GM10266 (cell line): ENCODE measurements around the gene SOX10.

Source experiments
- DNase-seq: peaks from one replicate; pipeline ENCODE4 v3.0.0; 2012; ENCODE audit errors: extremely low spot score
- TF ChIP-seq, protein P1 (sequence below): IDR thresholded peaks from 2 replicates; pipeline ENCODE4 v1.5.1; 2012; ENCODE audit warnings: mild to moderate bottlenecking, low read depth; ENCODE audit not compliant: control insufficient read depth, insufficient read depth; ENCODE audit errors: missing control alignments

The SOX10 gene

DNA sequence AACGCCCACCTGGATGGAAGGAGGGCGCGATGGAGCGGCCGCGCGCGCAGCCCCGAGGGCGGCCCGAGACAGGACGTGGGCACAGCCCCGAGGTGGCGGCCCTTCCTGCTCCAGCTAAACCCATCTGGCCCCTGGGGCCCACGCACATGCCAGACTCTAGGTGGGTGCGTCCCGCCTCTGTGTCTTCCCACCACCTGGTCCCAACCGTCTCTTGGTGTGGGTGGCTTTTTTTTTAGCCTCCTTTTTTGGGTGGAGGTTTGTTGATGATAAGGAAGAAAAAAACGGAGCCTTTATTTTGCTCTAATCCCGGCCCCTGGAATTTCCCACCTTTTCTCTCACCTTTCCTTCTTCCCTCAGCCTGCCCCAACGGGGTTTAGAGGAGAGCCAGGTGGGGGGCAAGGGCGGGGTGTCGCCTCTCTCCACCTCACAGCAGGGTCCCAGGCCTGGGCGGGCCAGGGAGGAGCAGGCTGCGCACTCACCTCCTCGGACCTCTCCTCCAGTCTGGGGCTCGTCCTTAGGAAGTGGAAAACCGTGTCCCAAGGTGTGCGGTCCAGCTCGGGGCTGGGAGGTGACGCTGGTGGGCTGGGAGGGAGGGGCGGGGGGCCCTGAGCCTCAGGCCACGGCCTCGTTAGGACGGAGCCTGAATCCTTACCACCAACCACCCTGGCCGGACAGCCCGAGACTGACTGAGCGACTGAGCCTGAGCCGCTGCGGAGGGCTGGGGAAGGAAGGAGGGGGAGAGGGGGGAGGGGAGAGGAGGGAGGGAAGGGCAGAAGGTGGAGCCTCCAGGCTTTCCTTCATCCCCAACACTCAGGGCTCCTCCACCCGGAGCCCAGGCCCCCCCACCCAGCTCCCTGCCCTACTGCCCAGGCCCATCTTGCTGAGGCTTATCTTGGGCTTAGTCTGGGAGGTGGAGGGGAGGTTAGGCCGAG, at the start of gene SOX10:
Gene SOX10 (minus strand): TSS at position 696 of the 932 bp plus-strand sequence. CDS start 771 bp downstream, outside the sequence.
- DNase-seq, result no peak
- TF ChIP-seq, protein P1, sequence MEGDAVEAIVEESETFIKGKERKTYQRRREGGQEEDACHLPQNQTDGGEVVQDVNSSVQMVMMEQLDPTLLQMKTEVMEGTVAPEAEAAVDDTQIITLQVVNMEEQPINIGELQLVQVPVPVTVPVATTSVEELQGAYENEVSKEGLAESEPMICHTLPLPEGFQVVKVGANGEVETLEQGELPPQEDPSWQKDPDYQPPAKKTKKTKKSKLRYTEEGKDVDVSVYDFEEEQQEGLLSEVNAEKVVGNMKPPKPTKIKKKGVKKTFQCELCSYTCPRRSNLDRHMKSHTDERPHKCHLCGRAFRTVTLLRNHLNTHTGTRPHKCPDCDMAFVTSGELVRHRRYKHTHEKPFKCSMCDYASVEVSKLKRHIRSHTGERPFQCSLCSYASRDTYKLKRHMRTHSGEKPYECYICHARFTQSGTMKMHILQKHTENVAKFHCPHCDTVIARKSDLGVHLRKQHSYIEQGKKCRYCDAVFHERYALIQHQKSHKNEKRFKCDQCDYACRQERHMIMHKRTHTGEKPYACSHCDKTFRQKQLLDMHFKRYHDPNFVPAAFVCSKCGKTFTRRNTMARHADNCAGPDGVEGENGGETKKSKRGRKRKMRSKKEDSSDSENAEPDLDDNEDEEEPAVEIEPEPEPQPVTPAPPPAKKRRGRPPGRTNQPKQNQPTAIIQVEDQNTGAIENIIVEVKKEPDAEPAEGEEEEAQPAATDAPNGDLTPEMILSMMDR, result no peak

DNA sequence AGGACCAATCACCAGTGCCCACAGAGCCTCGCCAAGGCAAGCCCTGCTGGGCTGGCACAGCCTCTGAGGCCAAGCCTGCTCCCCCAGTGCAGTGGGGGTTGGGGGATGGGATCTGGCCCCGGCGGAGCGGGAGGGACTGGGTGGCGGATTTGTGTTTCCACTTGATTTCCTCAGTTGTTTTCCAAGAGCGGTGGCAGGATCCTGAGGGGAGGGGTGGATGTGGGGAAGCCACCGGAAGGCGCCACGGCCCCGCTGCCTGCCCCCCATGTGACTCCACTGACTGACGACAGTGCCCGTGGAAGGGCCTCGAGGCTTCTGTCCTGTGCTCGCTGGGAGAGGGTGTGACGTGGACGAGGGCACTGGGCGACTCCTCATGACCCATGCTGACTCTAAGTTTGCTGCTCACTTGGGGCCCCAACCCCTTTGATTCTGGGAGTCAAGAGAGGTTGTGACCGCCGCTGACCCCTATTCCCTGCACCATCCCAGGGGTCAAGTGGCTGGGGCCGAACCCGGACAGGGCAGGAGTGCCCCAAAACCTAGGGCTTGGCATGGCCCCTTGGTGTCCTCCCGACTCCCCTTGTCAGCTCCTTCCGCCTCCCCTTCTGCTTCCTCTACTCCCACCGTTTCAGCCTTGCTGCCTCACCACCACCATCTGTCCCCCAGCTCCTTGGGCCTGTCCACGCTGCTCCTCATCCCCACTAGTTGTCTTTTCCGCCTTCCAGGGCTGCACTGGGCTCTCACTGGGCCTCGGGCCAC, 49.3 kb upstream of the SOX10 start:
- no peak for DNase-seq

DNA sequence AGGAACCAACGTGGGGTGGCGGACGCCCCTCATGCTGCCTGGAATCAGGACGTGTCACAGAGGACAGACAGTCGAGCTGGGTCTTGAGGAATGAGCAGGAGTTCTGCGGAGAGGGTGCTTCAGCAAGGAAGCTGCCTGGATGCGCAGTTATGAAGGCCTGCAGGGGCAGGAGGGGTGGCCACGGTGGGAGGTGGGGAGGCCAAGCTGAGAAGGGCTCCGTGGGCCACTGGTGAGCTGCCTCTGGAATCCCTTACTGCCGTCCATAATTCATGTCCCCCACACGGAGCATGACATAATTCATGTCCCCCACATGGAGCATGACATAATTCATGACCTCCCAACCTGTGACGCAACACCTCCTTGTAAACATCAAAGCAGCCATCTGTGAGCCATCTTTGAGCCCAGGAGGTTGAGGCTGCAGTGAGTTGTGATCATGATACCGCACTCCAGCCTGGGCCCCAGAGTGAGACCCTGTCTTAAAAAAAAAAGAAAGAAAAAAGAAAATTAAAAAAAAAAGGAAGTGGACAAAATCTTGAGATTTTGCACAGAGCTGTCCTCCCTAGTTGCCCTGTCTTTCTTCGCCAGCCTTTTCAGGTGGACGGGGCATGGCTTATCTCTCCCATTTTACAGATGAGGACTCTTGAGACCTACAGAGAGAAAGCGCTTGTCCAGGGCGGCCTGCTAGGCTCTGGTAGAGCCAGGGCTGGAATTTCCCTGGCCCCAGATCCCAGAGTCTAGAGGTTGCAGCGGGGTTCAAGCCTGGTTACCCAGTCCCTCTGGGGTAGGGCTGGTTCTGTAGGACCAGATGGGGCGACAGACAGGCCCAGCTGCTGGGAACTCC, 48.5 kb upstream of the SOX10 start:
- DNase-seq, result no peak

More for the DNA sequence above, 49.3 kb upstream of the SOX10 start:
- TF ChIP-seq, protein P1, result no peak

DNA sequence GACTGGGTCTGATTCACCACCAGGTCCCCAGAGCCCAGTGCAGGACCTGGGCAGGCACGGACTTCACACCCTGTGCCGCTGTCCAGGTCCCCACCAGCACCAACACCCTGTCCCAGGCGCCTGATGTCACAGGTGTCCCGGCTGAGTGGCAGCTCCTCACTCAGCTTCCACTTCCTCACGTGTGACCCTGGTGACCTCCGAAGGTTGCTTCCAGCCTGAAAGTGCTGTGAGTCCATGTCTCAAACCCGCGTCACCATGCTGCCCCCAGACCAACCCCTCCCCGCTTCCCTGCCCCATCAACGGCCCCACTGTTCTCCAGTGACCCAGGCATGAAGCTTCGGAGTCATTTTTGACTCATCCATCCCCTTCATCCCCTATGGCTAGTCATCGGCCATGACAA, 47.1 kb upstream of the SOX10 start:
- DNase-seq, result no peak
- TF ChIP-seq, protein P1, result no peak

More for the DNA sequence above, 48.5 kb upstream of the SOX10 start:
- TF ChIP-seq, protein P1, result no peak

DNA sequence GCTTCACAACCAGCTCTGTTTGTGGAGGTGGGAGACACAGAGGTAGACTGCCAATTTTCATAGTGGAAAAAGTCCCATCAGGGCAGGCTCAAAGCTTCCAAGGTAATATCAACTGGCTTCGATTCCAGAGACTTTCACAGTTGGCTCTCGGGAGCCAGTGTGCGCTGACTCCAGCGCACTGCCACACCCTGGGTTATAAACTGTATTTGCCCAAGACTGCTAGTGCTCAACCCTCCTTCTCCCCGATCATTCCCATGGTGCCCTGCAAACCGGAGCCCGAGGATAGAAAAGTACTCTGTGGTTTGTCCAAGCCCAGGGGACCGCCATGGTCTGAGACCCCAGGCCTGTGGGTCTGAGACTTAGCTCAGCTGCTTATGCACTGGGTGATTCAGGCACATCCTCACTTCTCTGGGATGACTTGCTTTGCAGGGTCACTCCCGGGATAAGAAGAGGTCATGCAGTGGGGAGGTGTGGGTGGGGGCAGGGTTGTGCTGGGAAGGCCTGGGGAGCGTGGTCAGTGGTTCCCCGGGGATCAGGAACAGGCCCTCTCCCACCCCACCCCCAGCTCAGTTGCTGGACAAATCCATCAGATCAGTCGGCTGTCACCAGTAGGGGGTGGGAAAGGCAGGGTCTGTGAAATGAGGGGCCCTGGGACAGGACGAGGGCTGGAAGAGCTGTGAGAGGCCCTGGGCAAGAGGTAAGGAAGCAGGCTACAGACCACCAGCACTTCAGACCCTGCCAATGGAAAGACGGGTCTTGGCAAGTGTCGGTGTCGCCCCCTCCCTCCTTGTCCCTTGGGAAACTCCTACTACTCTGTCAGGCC, 46.2 kb upstream of the SOX10 start:
- DNase-seq, result no peak
- TF ChIP-seq, protein P1, result no peak

DNA sequence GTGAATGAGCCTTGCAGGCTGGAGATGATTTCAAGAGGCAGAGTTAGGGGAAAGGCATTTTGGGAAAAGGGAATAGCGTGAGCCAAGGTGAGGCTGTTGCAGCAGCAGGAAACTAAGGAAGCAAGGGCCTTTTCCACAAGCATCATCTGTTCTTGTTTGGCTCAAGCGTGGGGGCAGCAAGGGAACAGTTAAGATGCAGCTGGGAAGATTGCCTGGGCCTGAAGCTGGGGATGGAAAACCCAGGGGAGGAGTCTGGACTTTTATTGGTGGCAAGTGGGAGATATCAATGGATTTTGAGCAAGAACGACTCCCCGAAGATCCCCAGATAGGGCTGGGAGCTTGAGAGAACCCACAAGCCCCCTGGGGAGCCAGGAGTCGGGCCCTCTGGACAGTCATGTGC, 45.5 kb upstream of the SOX10 start:
- DNase-seq, result no peak
- TF ChIP-seq, protein P1, result no peak
